K562 (cell line): ENCODE measurements around the gene PRXL2B. TPM values are rescaled to one million over a fixed set of nuclear protein-coding genes. Genes with fewer than 3 reads are reported as not detected.

Experiments
- ASH1L ChIP-seq: fragments of 450-650 bp; IDR thresholded peaks from 2 replicates; pipeline ENCODE4 v1.6.1; 2018; ENCODE audit warnings: borderline replicate concordance, mild to moderate bottlenecking, low read depth; ENCODE audit not compliant: partially characterized antibody
- BDP1 ChIP-seq: IDR thresholded peaks from 3 replicates; pipeline ENCODE4 v1.6.1; 2011; ENCODE audit not compliant: insufficient read length, insufficient read depth
- CBX8 ChIP-seq: fragments of 200-600 bp; sonication (generic); IDR thresholded peaks from 2 replicates; pipeline ENCODE4 v1.6.1; 2012; ENCODE audit warnings: borderline replicate concordance, mixed run types, low read depth, mild to moderate bottlenecking, moderate library complexity, mixed read lengths, low read length, control low read depth, inconsistent platforms; ENCODE audit not compliant: poor library complexity, severe bottlenecking; ENCODE audit errors: extremely low read depth
- CSDE1 ChIP-seq, 2 experiments: fragments of 450-650 bp; IDR thresholded peaks; 2 replicates each; pipeline ENCODE4 v1.6.1; 2016; ENCODE audit warnings: mild to moderate bottlenecking in 1 of 2
- FOXK2 ChIP-seq, 2 experiments: fragments of 450-650 bp; IDR thresholded peaks in 1 of 2; conservative IDR thresholded peaks in 1 of 2; 2 replicates each; pipeline ENCODE4 v1.6.1; 2016; ENCODE audit warnings: low read depth in 2 of 2, mild to moderate bottlenecking in 1 of 2
- HCFC1 ChIP-seq: IDR thresholded peaks from 2 replicates; pipeline ENCODE4 v1.6.1; 2012; ENCODE audit warnings: low read depth, low read length, improper control_type of control experiment
- HLTF ChIP-seq: fragments of 450-650 bp; IDR thresholded peaks from 2 replicates; pipeline ENCODE4 v1.6.1; 2016
- MXI1 ChIP-seq: IDR thresholded peaks from 2 replicates; pipeline ENCODE4 v1.6.1; 2011; ENCODE audit warnings: low read depth, mild to moderate bottlenecking, improper control_type of control experiment, low read length
- NBN ChIP-seq: fragments of 450-650 bp; IDR thresholded peaks from 2 replicates; pipeline ENCODE4 v1.6.1; 2016; ENCODE audit warnings: low read depth, mild to moderate bottlenecking
- SNRNP70 ChIP-seq: fragments of 200-400 bp; formaldehyde crosslinking; optimal IDR thresholded peaks from 2 replicates; pipeline ENCODE3; 2017; ENCODE audit warnings: low read depth, low read length
- SP2 ChIP-seq: IDR thresholded peaks from 2 replicates; pipeline ENCODE4 v1.6.1; 2011; ENCODE audit warnings: mild to moderate bottlenecking, low read depth, low read length, moderate library complexity; ENCODE audit not compliant: poor library complexity, severe bottlenecking; ENCODE audit errors: extremely low read depth
- TBP ChIP-seq: optimal IDR thresholded peaks from 2 replicates; pipeline ENCODE3; 2011; ENCODE audit warnings: low read depth, low read length, improper control_type of control experiment
- ZNF143 ChIP-seq: sonication (generic); formaldehyde crosslinking; IDR thresholded peaks from 2 replicates; pipeline ENCODE4 v1.9.0; 2022; ENCODE audit warnings: mild to moderate bottlenecking, missing genetic modification reagents
- ZNF644 ChIP-seq: fragments of 200-800 bp; sonication (Bioruptor generic); IDR thresholded peaks from 2 replicates; pipeline ENCODE4 v1.6.1; 2016; ENCODE audit warnings: low read depth, missing genetic modification characterization, missing compliant biosample characterization
- ZNF717 ChIP-seq: fragments of 250-450 bp; sonication (Bioruptor Pico); IDR thresholded peaks from 2 replicates; pipeline ENCODE4 v1.5.0; 2021
- ZNF778 ChIP-seq: fragments of 450-650 bp; formaldehyde crosslinking; IDR thresholded peaks from 2 replicates; pipeline ENCODE4 v1.4.0; 2020; ENCODE audit warnings: mild to moderate bottlenecking, moderate library complexity
- polyA plus RNA-seq, 8 experiments: library from polyadenylated mRNA; depleted of rRNA in 4 of 8; stranded (reverse) in 5 of 8; unstranded in 3 of 8; fragments of >200 nt; fragmentation: Nextera tagmentation in 2 of 8; fragmentation: Illumina TruSeq in 1 of 8; extraction: Ambion mirVana in 2 of 8; extraction: Trizol in 1 of 8; gene quantifications; 2 replicates each; pipeline versions ENCODE4 v1.2.1 to v1.2.3, GENCODE V29; 2011 to 2014; ENCODE audit warnings: inconsistent platforms in 1 of 8, missing spikeins in 1 of 8
- total RNA-seq, 7 experiments: library from RNA; depleted of rRNA in 6 of 7; stranded (reverse); fragments of >200 nt in 6 of 7; fragmentation: Illumina TruSeq in 2 of 7; extraction: Trizol in 2 of 7; gene quantifications; 2 replicates each; pipeline versions ENCODE4 v1.2.1 to v1.2.3, GENCODE V29; 2011 to 2021; ENCODE audit warnings: low replicate concordance in 1 of 7
- TF ChIP-seq, protein P1 (sequence below), 2 experiments: fragments of 450-650 bp; IDR thresholded peaks; 2 replicates each; pipeline ENCODE4 v1.6.1; 2016; ENCODE audit warnings: mild to moderate bottlenecking in 2 of 2, borderline replicate concordance in 1 of 2, low read depth in 1 of 2, moderate library complexity in 1 of 2
- TF ChIP-seq, protein P2 (sequence below): fragments of 150-350 bp; conservative IDR thresholded peaks from 2 replicates; pipeline ENCODE4 v1.6.1; 2014; ENCODE audit warnings: low read length

The PRXL2B gene
- total and polyA plus RNA-seq, 9 of the 15 experiments (the other 6 are each of a cell fraction or from before 2014, with no cell fraction given), result 0.99 to 25.3 (median 11.8) TPM

- 0 out of 4 replicates have a peak, but pooled peaks of 1 of the 2 experiments have one; percentile 36 for TF ChIP-seq CSDE1 (IDR thresholded peaks at IDR 0.05)
- no peak for TF ChIP-seq HCFC1
- TF ChIP-seq MXI1, result no peak
- TF ChIP-seq, protein P1, sequence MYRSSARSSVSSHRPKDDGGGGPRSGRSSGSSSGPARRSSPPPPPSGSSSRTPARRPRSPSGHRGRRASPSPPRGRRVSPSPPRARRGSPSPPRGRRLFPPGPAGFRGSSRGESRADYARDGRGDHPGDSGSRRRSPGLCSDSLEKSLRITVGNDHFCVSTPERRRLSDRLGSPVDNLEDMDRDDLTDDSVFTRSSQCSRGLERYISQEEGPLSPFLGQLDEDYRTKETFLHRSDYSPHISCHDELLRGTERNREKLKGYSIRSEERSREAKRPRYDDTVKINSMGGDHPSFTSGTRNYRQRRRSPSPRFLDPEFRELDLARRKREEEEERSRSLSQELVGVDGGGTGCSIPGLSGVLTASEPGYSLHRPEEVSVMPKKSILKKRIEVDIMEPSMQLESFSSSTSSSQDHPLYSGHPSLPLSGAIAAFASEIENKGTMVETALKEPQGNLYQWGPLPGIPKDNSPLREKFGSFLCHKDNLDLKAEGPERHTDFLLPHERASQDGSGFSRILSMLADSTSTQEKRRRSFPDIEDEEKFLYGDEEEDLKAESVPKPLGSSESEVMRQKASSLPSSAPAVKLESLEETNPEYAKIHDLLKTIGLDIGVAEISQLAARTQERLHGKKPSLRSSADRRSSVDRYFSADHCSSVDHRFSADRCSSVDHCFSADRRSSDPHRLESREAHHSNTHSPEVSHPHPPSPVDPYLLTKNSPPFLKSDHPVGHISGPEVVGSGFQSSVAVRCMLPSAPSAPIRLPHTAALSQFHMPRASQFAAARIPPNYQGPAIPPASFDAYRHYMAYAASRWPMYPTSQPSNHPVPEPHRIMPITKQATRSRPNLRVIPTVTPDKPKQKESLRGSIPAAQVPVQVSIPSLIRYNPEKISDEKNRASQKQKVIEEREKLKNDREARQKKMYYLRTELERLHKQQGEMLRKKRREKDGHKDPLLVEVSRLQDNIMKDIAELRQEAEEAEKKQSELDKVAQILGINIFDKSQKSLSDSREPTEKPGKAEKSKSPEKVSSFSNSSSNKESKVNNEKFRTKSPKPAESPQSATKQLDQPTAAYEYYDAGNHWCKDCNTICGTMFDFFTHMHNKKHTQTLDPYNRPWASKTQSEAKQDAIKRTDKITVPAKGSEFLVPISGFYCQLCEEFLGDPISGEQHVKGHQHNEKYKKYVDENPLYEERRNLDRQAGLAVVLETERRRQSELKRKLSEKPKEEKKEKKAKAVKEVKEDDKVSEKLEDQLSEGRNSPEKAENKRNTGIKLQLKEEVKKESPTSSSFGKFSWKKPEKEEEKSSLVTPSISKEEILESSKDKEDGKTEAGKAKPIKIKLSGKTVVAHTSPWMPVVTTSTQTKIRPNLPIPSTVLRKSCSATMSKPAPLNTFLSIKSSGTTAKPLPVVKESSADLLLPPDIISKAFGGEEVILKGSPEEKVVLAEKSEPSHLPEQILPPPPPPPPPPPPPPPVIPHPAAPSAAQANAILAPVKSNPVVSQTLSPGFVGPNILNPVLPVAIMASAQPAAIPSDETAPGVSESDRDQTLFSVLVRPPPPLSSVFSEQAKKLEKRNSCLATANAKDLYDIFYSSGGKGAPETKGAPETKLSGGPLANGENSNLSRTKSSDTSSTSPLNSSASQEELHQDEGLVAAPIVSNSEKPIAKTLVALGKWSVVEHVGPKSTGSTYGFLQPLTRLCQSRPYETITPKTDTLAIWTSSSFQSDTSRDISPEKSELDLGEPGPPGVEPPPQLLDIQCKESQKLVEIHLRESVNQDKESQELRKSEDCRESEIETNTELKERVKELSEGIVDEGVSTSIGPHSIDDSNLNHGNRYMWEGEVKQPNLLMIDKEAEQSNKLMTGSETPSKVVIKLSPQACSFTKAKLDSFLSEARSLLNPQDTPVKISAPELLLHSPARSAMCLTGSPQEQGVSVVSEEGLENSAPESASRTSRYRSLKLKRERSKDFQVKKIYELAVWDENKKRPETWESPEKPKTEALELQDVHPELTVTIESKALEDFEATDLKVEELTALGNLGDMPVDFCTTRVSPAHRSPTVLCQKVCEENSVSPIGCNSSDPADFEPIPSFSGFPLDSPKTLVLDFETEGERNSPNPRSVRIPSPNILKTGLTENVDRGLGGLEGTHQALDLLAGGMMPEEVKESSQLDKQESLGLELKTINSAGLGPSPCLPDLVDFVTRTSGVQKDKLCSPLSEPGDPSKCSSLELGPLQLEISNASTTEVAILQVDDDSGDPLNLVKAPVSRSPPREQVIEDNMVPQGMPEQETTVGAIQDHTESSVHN (IDR thresholded peaks at IDR 0.05; ENCODE audit: borderline replicate concordance in 1 of 2, low read depth in 1 of 2), result no peak
- TF ChIP-seq CBX8, result no peak
- TF ChIP-seq ASH1L, result no peak
- no peak for TF ChIP-seq HLTF
- TF ChIP-seq SP2, result no peak
- no peak for TF ChIP-seq ZNF644 (tag)
- TF ChIP-seq, protein P2, sequence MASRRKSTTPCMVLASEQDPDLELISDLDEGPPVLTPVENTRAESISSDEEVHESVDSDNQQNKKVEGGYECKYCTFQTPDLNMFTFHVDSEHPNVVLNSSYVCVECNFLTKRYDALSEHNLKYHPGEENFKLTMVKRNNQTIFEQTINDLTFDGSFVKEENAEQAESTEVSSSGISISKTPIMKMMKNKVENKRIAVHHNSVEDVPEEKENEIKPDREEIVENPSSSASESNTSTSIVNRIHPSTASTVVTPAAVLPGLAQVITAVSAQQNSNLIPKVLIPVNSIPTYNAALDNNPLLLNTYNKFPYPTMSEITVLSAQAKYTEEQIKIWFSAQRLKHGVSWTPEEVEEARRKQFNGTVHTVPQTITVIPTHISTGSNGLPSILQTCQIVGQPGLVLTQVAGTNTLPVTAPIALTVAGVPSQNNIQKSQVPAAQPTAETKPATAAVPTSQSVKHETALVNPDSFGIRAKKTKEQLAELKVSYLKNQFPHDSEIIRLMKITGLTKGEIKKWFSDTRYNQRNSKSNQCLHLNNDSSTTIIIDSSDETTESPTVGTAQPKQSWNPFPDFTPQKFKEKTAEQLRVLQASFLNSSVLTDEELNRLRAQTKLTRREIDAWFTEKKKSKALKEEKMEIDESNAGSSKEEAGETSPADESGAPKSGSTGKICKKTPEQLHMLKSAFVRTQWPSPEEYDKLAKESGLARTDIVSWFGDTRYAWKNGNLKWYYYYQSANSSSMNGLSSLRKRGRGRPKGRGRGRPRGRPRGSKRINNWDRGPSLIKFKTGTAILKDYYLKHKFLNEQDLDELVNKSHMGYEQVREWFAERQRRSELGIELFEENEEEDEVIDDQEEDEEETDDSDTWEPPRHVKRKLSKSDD, result no peak
- TF ChIP-seq ZNF778 (CRISPR knock-in tag), result no peak
- no peak for TF ChIP-seq ZNF717 (CRISPR knock-in tag)
- TF ChIP-seq BDP1, result no peak
- no peak for TF ChIP-seq FOXK2 (conservative IDR thresholded peaks at IDR 0.05 in 1 of 2, IDR thresholded peaks at IDR 0.05 in 1 of 2; ENCODE audit: low read depth in 2 of 2)
- TF ChIP-seq NBN, result no peak
- no peak for TF ChIP-seq SNRNP70
- no peak for TF ChIP-seq TBP
- no peak for TF ChIP-seq ZNF143
These were observed 45.6 kb upstream of the PRXL2B start (continued) for GRCh38 chr1:2540816-2541492.
